GM13976 (cell line): ENCODE measurements around the gene OSBP2.

Source experiments
- DNase-seq: peaks from one replicate; pipeline ENCODE4 v3.0.0; 2012; ENCODE audit warnings: low spot score
- CTCF ChIP-seq: IDR thresholded peaks from 2 replicates; pipeline ENCODE4 v1.5.1; 2012; ENCODE audit warnings: borderline replicate concordance, mild to moderate bottlenecking; ENCODE audit not compliant: insufficient read depth; ENCODE audit errors: extremely low read depth, missing control alignments, control extremely low read depth
- in situ Hi-C: fragments of 300-500 bp; cut with MboI; formaldehyde crosslinking; loops from one replicate; pipeline ENCODE4 v1.12.0; 2022; ENCODE audit warnings: low sequenced_read_pairs, mixed read lengths, inconsistent platforms; ENCODE audit not compliant: unreplicated experiment

OSBP2 gene

GRCh38 chr22:30949934-30950660 is 255.4 kb downstream of the OSBP2 start:
- in situ Hi-C loops, result no loop called here
- no peak for DNase-seq
- TF ChIP-seq CTCF, result no peak

- no peak for DNase-seq
- no peak for TF ChIP-seq CTCF
- in situ Hi-C loops, result no loop called here
These were observed 258.5 kb downstream of the OSBP2 start for GRCh38 chr22:30953206-30953605.

- no peak for TF ChIP-seq CTCF
- DNase-seq, result no peak
- in situ Hi-C loops, result no loop called here
These were observed 260.5 kb downstream of the OSBP2 start for GRCh38 chr22:30955153-30955552.
